Measurements from ENCODE around the gene THAP3. TPM values are rescaled to one million over a fixed set of nuclear protein-coding genes. Genes with fewer than 3 reads are reported as not detected.

THAP3 gene
- total and polyA plus RNA-seq, 9 of the 15 experiments (the other 6 are each of a cell fraction or from before 2014, with no cell fraction given), result 1.9 to 31.2 (median 18.2) TPM

- TF ChIP-seq CEBPZ (IDR thresholded peaks at IDR 0.05; ENCODE audit: borderline replicate concordance, low read depth, low read length), result no peak
- no peak; the same call in 1 of the 2 replicates for TF ChIP-seq ZBTB2 (IDR thresholded peaks at IDR 0.05)
- no peak for TF ChIP-seq ZFX (CRISPR knock-in tag; IDR thresholded peaks at IDR 0.05)
- 0 out of 2 replicates have a peak, but pooled peaks have one; percentile 14 for TF ChIP-seq GMEB1 (CRISPR knock-in tag; IDR thresholded peaks at IDR 0.05)
- TF ChIP-seq ILK (tag; IDR thresholded peaks at IDR 0.05; ENCODE audit: borderline replicate concordance, low read depth), result no peak
- TF ChIP-seq RCOR1 (IDR thresholded peaks at IDR 0.05; ENCODE audit: borderline replicate concordance in 1 of 2, low read depth in 2 of 2, low read length in 2 of 2), result peak in 1 of 2 experiments; percentile 68; a peak in 1 of 4 replicates
- no peak for TF ChIP-seq SNIP1 (IDR thresholded peaks at IDR 0.05; ENCODE audit: low read depth)
- TF ChIP-seq MECOM (CRISPR knock-in tag; IDR thresholded peaks at IDR 0.05), result no peak
- no peak for TF ChIP-seq ZBTB33 (CRISPR knock-in tag; IDR thresholded peaks at IDR 0.05)
- TF ChIP-seq SETDB1 (IDR thresholded peaks at IDR 0.05; ENCODE audit: low read length), result no peak
- TF ChIP-seq ZNF586 (CRISPR knock-in tag; conservative IDR thresholded peaks at IDR 0.05), result no peak
- TF ChIP-seq BDP1 (IDR thresholded peaks at IDR 0.05; ENCODE audit: insufficient read depth, insufficient read length), result no peak
- TF ChIP-seq HCFC1 (IDR thresholded peaks at IDR 0.05; ENCODE audit: low read depth, low read length), result peak; percentile 38; the same call in 1 of the 2 replicates
- no peak for TF ChIP-seq PCBP1 (IDR thresholded peaks at IDR 0.05; ENCODE audit: low read depth, low read length, poor library complexity, severe bottlenecking)
- no peak for TF ChIP-seq NR1H2 (CRISPR knock-in tag; IDR thresholded peaks at IDR 0.05)
- TF ChIP-seq ZNF551 (CRISPR knock-in tag; IDR thresholded peaks at IDR 0.05), result no peak
- TF ChIP-seq ARID1B (IDR thresholded peaks at IDR 0.05), result peak; percentile 46
- no peak for TF ChIP-seq TEAD2 (tag; IDR thresholded peaks at IDR 0.05)
Observed at GRCh38 chr1:6601049-6601922, 23.4 kb upstream of the THAP3 start (continued).

Measured in K562 (cell line).